Measurements from ENCODE around the gene DNAAF5. TPM values are rescaled to one million over a fixed set of nuclear protein-coding genes. Genes with fewer than 3 reads are reported as not detected.

DNAAF5 gene
- total RNA-seq, 2 experiments from 2014 or later, result 42.6 to 58.5 TPM

DNA sequence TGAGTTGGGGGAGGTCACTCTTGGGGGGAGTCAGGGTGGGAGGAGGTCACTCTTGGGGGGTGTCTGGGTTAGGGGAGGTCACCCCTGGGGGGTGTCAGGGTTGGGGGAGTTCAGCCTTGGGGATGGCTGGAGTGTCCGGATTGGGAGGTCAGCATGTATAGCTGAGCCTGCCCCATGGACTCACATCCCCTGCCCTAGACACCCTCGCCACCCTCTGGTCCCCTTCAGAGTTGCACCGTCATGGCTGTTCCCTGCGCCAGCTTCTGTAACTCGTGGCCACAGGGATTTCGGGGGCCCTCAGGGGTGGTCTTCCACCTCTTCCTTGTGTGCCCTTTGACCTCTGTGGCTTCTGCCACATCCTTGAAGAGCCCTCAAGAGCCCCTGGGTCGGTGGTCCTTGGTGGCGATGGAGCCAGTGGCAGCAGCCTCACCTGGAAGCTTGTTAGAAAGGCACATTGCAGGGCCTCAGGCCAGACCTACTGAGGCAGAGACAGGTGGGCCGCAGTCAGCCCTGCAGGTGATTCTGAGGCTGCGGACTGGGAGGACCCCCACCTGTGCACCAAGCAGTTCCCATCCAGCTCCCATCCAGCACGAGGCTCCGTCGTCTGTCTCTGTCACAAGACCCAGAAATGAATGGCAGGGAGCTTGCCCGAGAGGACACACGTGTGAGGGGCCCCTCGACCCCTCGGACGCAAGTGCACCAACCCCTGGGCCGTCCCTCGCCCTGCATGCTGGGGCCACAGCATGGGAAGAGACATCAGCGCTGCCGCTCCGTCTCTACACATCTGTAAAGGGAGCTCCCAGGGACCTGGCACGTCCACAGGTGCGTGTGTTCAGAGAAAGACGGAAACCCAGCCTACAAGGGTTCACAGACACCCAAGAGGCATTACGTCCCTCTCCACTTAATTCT is 61.1 kb downstream of the DNAAF5 start:
- ChIA-PET CTCF (ENCODE audit: unreplicated experiment) (no interaction called here), POLR2A (no interaction called here)
- H3K27ac ChIP-seq (ENCODE audit: low read depth, low read length, poor library complexity, severe bottlenecking), result no peak overlapping the region
- intact Hi-C loops (cut with micrococcal nuclease; ENCODE audit: unreplicated experiment), result no loop called here
- TF ChIP-seq, protein P1, sequence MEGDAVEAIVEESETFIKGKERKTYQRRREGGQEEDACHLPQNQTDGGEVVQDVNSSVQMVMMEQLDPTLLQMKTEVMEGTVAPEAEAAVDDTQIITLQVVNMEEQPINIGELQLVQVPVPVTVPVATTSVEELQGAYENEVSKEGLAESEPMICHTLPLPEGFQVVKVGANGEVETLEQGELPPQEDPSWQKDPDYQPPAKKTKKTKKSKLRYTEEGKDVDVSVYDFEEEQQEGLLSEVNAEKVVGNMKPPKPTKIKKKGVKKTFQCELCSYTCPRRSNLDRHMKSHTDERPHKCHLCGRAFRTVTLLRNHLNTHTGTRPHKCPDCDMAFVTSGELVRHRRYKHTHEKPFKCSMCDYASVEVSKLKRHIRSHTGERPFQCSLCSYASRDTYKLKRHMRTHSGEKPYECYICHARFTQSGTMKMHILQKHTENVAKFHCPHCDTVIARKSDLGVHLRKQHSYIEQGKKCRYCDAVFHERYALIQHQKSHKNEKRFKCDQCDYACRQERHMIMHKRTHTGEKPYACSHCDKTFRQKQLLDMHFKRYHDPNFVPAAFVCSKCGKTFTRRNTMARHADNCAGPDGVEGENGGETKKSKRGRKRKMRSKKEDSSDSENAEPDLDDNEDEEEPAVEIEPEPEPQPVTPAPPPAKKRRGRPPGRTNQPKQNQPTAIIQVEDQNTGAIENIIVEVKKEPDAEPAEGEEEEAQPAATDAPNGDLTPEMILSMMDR (conservative IDR thresholded peaks at IDR 0.05; ENCODE audit: low read length), result no peak
- TF ChIP-seq EZH2phosphoT487 (IDR thresholded peaks at IDR 0.05; ENCODE audit: borderline replicate concordance, low read depth, low read length), result no peak
- H2AFZ ChIP-seq (ENCODE audit: low read length), result no peak overlapping the region
- peaks cover 72% of the 10 kb centered on the region for H3K36me3 ChIP-seq (ENCODE audit: insufficient read depth, low read length)
- BruUV-seq (replicated peaks), result no TSS peak
- no peak for DNase-seq (ENCODE audit: low spot score)
- no peaks in the 10 kb centered on the region for H3K4me1 ChIP-seq (ENCODE audit: insufficient read depth, low read length, poor library complexity, severe bottlenecking)
- no peaks in the 10 kb centered on the region for H3K9me2 ChIP-seq (ENCODE audit: insufficient read depth, low read length)
- H3K79me2 ChIP-seq (ENCODE audit: insufficient read depth, low read depth, low read length), result no peaks in the 10 kb centered on the region
- no peak overlapping the region for H3K4me2 ChIP-seq (ENCODE audit: low read length)
- no peak overlapping the region for H3K4me3 ChIP-seq (ENCODE audit: low read depth, low read length, poor library complexity, severe bottlenecking)
- H3K9me3 ChIP-seq (ENCODE audit: low read length), result no peaks in the 10 kb centered on the region
- no peaks in the 10 kb centered on the region for H4K20me1 ChIP-seq (ENCODE audit: insufficient read depth, low read length)

DNA sequence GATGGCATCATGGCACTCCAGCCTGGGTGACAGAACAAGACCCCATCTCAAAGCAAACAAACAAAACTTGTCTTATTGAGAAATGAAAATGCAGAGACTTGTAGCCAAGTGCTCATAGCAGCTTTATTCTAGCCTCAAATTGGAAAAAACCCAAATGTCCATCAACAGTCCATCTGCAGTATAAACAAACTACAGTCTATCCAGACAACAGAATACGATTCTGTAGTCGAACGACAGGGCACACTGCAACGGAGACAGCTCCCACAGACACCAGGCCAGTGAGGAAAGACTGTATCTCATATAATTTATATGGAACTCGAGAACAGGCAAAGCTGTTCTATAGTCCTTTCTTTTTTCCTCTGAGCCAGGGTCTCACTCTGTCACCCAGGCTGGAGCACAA is 65.0 kb downstream of the DNAAF5 start:
- H3K27ac ChIP-seq (ENCODE audit: low read depth, low read length, poor library complexity, severe bottlenecking), result no peak overlapping the region
- H2AFZ ChIP-seq (ENCODE audit: low read length), result no peak overlapping the region
- no peak for DNase-seq (ENCODE audit: low spot score)
- TF ChIP-seq EZH2phosphoT487 (IDR thresholded peaks at IDR 0.05; ENCODE audit: borderline replicate concordance, low read depth, low read length), result no peak
- TF ChIP-seq, protein P1 (conservative IDR thresholded peaks at IDR 0.05; ENCODE audit: low read length), result no peak
- no TSS peak for BruUV-seq (replicated peaks)
- no peak overlapping the region for H3K4me2 ChIP-seq (ENCODE audit: low read length)
- no peaks in the 10 kb centered on the region for H3K79me2 ChIP-seq (ENCODE audit: insufficient read depth, low read depth, low read length)
- ChIA-PET POLR2A (interaction anchor here (0.6 kb wide), 1 partner anchor 533 kb away, joined by 6 read pairs; no protein-coding TSS in a partner anchor), CTCF (ENCODE audit: unreplicated experiment) (no interaction called here)
- intact Hi-C loops (cut with micrococcal nuclease; ENCODE audit: unreplicated experiment), result no loop called here
- no peak overlapping the region for H3K4me3 ChIP-seq (ENCODE audit: low read depth, low read length, poor library complexity, severe bottlenecking)
- H3K4me1 ChIP-seq (ENCODE audit: insufficient read depth, low read length, poor library complexity, severe bottlenecking), result no peaks in the 10 kb centered on the region
- no peaks in the 10 kb centered on the region for H3K9me2 ChIP-seq (ENCODE audit: insufficient read depth, low read length)
- H3K36me3 ChIP-seq (ENCODE audit: insufficient read depth, low read length), result peaks cover 34% of the 10 kb centered on the region
- H3K9me3 ChIP-seq (ENCODE audit: low read length), result no peaks in the 10 kb centered on the region
- no peaks in the 10 kb centered on the region for H4K20me1 ChIP-seq (ENCODE audit: insufficient read depth, low read length)

DNA sequence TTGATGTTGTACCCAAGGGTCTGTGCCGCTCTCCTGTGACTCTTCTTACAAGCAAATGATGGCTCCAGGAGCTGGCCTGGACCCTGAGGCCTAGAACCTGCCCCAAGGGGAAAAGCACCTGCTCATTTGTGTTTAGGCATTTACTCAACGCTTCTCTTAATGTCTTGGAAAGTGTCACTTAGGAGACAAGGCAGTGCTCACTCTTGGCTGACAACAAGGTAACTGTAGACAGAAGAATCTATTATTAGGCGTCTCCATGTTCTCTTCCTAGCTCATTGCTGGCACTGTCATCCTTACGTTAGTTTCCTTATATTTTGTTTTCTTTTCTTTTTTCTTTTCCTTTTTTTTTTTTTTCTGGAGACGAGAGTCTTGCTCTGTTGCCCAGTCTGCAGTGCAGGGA is 67.7 kb downstream of the DNAAF5 start:
- Histone ChIP-seq H3K9me2 (ENCODE audit: insufficient read depth, low read length) (no peaks in the 10 kb centered on the region), H4K20me1 (ENCODE audit: insufficient read depth, low read length) (no peaks in the 10 kb centered on the region), H3K4me1 (ENCODE audit: insufficient read depth, low read length, poor library complexity, severe bottlenecking) (no peaks in the 10 kb centered on the region), H3K27ac (ENCODE audit: low read depth, low read length, poor library complexity, severe bottlenecking) (no peak overlapping the region), H3K79me2 (ENCODE audit: insufficient read depth, low read depth, low read length) (no peaks in the 10 kb centered on the region), H3K36me3 (ENCODE audit: insufficient read depth, low read length) (peaks cover 13% of the 10 kb centered on the region), H3K9me3 (ENCODE audit: low read length) (no peaks in the 10 kb centered on the region), H2AFZ (ENCODE audit: low read length) (no peak overlapping the region), H3K4me2 (ENCODE audit: low read length) (no peak overlapping the region), H3K4me3 (ENCODE audit: low read depth, low read length, poor library complexity, severe bottlenecking) (no peak overlapping the region)
- ChIA-PET POLR2A (no interaction called here), CTCF (ENCODE audit: unreplicated experiment) (no interaction called here)
- DNase-seq (ENCODE audit: low spot score), result no peak
- intact Hi-C loops (cut with micrococcal nuclease; ENCODE audit: unreplicated experiment), result no loop called here
- BruUV-seq (replicated peaks), result no TSS peak
- TF ChIP-seq, protein P1 (conservative IDR thresholded peaks at IDR 0.05; ENCODE audit: low read length), result no peak
- no peak for TF ChIP-seq EZH2phosphoT487 (IDR thresholded peaks at IDR 0.05; ENCODE audit: borderline replicate concordance, low read depth, low read length)
